NCI-H1694 (cell line): Measurements from ENCODE around the gene ITPRIP.
A peak's percentile ranks its signal among the peaks of the same experiment; 100 is the strongest.

ENCODE experiments used
- DNase-seq: peaks from one replicate; lab custom pipeline; 2025; lab: John Stamatoyannopoulos, UW

The ITPRIP gene

DNA sequence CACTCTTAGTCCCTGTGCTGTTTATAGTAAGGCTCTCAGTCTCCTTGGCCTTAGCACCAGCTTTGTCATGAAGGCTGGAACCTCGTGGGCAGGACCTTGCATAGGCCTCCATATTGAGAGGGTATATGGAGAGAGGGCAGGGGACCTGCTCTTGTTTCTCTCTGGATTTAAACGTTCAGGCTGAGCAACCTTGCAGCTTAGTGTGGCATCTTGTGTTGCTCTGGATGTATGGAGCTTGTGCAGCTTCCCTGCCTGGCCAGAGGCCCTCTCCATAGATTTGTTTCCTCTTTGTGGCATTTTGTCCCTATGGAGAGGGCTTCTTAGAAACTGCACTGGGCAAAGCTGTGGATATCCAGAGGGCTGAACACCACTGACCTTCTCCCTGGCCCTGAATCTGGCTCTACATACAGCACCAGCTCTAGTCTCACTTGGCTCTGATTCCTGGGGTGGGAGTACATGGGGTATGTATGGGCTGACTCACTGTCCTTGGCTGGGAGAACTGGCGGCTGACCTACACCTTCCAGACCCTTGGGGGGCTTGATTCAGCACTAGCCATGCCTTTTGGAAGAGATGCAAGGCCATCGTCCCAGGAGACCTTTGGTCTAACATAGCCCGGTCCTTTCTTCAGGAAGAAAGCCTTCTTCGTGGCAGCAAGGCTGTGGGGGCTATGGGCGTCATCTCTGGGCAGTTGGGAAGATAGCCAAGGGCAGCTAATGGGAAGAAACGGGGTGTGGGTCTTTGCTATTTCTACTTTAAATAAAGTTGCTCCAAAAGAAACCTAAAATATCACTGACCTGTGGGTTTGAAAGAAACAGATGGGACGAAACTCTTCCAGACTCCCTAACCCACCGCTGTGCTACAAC lies 30.5 kb downstream of the ITPRIP start:
- DNase-seq: no peak

DNA sequence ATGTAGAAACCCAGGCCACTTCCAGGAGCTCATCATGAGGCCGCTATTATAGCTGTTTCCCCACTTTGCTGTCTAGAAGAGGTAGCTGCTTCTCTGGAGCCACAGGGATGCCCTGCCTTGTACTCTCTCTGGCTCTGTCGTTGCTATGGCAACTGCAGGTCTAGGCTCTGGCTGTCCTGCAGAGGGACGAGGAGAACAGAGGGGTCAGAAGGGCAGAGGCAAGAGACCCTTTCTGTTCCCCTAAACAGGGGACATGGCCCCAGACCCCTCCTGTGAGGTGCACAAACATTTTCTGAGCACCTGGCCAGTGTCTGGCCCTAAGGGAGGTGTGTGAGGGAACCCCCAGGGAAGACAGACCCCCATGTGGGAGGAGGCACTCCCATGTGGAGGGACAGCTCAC lies 31.4 kb downstream of the ITPRIP start:
- DNase-seq: no peak

DNA sequence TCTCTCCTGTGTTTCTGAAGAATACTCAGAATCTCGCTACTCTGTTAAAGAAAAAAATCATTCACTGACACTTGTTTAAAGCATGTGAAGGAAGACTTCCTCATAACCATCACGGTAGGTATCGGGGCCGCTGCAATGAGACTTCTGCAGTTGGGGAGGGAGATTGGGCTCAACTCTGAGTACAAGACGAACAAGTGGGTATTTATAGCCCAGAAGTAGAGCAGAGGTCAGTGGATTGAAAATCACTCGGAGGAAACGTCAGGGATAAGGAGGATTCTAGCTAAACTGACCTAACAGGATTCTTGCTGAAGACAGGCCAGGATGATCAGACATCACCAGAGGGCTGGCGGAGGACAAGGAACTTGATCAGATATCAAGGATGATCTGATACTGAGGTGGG lies 33.3 kb downstream of the ITPRIP start:
- no peak for DNase-seq

- no peak for DNase-seq
These were observed 33.9 kb downstream of the ITPRIP start for GRCh38 chr10:104304356-104304745.

GRCh38 chr10:104303594-104304355 lies 34.5 kb downstream of the ITPRIP start:
- no peak for DNase-seq

- DNase-seq: no peak
These were observed 36.2 kb downstream of the ITPRIP start for GRCh38 chr10:104301907-104302690.

DNA sequence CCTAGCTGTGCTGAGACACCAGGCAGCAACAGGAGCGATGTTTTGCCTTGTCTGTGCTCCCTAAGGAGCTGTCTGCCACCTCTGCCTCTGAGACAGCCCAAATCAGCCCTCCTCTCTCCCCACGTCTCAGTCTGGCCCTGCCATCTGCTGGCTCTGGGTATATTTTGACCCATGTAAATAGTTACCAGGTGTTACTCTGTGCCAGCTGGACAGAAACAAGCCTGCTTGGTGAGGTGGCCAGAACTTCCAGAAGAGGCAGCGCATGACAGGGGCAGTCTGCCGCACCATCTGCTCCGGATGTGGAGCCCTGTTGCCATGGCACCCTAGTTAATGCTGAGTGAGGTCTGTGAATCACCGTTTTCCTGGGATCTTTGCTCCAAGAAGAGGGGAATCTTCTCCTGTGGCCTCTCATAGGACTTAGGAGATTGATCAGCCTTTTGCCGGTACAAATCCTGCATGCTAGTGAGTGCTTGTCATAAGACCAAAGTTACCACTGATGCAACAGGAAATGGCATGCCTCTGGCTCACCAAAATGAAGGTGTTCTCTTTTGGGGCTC lies 37.5 kb downstream of the ITPRIP start:
- DNase-seq: peak; percentile 87

GRCh38 chr10:104300002-104300735 lies 38.1 kb downstream of the ITPRIP start:
- no peak for DNase-seq

- DNase-seq: no peak
These were observed 39.0 kb downstream of the ITPRIP start for GRCh38 chr10:104299031-104299904.

- DNase-seq: no peak
These were observed 40.3 kb downstream of the ITPRIP start for GRCh38 chr10:104297697-104298660.

- DNase-seq: no peak
These were observed 41.4 kb downstream of the ITPRIP start for GRCh38 chr10:104296687-104297436.

DNA sequence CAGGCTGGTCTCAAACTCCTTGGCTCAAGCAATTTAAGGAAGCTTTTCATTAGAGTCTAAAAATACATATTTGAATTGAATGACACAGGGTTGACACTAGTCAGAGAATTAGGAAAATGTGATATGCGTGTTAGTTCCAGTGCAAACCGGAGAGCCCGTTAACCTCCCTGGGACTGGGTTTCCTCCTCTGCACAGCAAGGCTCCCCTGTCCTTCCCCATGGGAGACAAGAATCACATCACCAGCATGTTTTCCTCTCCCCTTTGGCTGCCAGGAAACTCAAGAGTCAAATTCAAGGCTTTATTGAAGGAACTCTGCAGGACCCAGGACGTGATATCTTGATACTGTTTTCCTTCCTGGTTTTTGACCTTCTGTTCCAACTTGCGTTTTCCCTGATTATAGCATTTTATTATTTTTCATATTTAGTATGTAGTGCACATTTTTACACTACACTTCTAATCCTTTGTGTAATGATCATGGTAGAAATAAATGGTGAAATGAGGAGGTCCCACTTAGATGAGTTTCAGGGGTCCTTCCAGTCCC lies 44.4 kb downstream of the ITPRIP start:
- DNase-seq: no peak

DNA sequence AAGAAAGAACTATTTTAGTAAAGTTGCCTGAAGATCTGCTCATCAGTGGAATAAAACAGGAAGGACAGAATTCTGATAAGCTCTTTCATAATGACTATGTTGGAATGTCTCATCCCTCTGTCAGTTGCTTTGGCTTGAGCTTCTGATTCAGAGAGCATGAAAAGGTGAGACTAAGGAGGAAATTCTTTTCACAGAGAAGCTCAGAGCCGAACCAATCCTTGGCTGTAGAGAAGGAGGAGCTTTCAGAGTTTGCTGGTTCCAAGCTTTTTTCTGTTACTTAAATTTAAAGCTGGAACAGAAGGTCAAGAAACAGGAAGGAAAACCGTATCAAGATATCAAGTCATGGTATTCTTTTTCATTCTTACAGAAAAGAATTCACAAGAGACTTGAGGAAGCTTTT lies 45.3 kb downstream of the ITPRIP start:
- no peak for DNase-seq

- peak; percentile 51 for DNase-seq
These were observed 46.8 kb downstream of the ITPRIP start for GRCh38 chr10:104291439-104291951.

DNA sequence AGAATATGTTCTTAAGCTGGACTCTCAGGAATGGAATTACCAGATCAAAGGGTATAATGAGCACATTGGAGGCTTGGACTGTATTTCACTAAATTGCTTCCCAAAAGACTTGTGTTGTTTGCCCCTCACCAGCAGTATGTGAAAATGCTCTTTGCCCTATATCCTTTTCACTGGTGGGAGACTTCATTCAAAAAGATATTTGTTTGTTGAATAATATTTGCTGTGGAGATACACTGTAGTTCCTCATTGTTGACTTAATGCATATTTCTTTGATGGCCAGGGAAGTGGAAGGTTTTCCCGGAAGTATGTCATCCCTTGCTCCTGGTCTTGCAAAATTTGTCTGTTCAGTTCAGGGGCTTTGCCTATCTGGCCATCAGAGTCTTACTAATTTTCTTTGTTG lies 49.9 kb downstream of the ITPRIP start:
- no peak for DNase-seq

GRCh38 chr10:104286939-104287338 lies 51.3 kb downstream of the ITPRIP start:
- no peak for DNase-seq

- no peak for DNase-seq
These were observed 53.4 kb downstream of the ITPRIP start for GRCh38 chr10:104284846-104285245.

DNA sequence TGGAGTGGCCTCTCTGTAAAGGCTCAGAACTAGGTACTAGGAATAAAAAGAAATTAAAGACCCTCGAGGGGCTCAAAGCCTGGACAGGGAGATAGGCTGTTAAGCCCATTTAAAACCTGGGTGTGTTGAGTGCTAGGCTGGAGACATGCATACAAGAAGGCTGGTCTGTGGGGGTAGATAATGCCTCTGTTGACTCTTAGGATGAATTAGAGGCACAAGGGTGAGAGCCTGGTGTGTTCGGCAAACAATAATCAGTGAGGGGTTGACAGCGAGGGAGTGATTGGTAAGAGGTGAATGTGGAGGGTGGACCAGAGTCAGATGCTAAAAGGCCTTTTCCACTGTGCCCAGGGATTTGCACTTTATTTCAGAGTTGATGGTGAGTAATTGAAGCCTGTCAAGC lies 56.6 kb downstream of the ITPRIP start:
- no peak for DNase-seq
